ENCODE data around the gene GLIPR1L2. TPM values are rescaled to one million over a fixed set of nuclear protein-coding genes. Genes with fewer than 3 reads are reported as not detected.

The GLIPR1L2 gene
- total RNA-seq, 1 donor from 2014 or later: 0.23 TPM

GRCh38 chr12:75471902-75472890 is 81.3 kb downstream of the GLIPR1L2 start:
- DNase-seq (ENCODE audit: extremely low read depth, low read depth, low spot score): no peak

DNA sequence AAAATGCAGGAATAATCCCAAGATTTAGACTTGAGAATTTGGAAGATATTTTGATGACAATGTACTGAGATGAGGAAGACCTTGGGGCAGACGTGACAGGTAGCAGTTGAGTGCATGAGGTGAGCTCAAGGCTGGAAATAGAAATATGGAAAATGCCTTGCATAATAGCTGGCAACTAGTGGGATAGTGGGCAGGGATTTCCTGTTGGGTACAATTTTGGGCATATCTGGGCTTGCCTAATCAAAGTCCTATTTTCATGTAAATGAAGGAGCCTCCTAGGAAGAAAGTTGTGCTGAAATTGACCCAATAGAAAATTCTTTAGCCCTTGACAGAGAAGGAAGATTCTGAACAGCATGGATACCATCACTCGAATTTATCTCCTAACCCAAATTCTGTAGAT is 83.2 kb downstream of the GLIPR1L2 start:
- no peak for DNase-seq (ENCODE audit: extremely low read depth, low read depth, low spot score)

DNA sequence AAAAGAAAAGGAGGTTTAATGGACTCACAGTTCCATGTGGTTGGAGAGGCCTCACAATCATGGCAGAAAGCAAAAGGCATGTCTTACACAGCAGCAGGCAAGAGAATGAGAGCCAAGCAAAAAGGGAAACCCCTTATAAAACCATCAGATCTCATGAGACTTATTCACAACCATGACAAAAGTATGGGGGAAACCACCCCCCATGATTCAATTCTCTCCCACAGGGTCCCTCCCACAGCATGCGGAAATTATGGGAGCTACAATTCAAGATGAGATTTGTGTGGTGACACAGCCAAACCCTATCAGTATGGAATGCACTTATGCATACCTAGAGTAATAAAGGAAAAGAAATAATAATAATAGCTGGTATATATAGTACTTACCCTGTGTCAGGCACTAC is 85.2 kb downstream of the GLIPR1L2 start:
- no peak for DNase-seq (ENCODE audit: extremely low read depth, low read depth, low spot score)

DNA sequence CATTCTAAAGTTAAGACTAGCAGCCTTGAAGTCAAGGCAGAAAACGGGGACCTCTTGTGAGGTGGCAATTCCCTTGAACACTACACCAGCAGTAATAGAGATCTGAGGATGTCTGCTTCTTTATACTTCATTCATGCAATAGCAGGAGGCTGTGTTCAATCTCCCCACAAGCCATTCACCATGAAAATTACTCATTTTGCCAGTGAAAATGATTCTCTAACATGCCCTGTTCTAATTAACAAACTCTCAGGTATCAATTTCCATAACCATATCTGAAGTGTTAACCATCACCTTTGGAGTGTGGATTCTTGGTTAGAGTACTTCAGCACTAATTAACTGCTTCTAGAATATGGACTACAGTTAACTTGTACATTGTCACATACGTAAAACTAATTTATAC is 86.2 kb downstream of the GLIPR1L2 start:
- no peak for DNase-seq (ENCODE audit: extremely low read depth, low read depth, low spot score)

GRCh38 chr12:75478116-75478794 is 87.4 kb downstream of the GLIPR1L2 start:
- DNase-seq (ENCODE audit: extremely low read depth, low read depth, low spot score): no peak

DNA sequence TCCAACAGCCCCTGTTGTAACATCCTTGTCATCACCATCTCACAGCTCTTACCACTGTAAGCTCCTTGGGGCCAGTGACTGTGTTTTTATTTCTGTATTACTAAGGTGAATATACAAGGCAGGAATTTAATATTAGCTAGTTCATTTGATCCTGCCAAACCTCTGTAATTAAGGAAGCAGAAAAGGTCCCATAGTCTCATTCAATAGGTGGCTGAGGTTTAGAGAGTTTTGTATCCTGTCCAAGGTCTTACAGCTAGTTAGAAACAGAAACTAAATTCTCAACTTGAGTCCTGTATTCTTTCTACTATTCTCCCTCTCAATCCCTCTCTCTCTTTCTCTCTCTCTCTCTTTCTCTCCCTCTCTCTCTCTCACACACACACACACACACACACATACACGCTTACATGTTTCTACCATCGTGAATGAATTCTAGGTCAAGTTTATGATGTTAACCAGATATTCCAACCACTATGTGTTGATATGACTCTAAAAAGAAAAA is 89.1 kb downstream of the GLIPR1L2 start:
- no peak for DNase-seq (ENCODE audit: extremely low read depth, low read depth, low spot score)

DNA sequence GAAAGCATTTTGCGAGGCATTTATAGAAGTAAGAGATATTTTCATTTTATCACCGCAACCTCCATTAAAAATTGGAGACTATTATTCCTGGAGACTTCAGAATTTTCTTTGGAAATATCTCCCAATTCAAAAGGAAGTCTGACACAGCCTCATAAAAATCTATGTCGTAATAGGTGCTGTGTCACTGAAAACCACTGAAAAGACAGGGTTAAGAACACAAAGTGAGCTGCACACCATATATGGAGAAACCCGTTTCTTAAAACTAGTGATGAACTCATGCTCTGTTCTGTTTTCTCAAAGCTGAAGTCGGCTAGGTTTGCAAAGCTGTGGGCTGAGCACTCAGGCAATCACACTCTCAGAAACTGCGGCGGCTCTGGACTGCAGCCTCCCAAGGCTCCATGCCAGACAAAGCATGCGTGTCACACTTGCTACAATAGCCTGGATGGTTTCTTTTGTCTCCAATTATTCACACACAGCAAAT is 89.6 kb downstream of the GLIPR1L2 start, which contains the start of gene GLIPR1:
TSS of gene GLIPR1 (plus strand) at position 287 of the 481 bp plus-strand sequence. CDS start at position 413, 126 bp downstream.
- peak; percentile 89 for DNase-seq (ENCODE audit: extremely low read depth, low read depth, low spot score)

- no peak for DNase-seq (ENCODE audit: extremely low read depth, low read depth, low spot score)
Observed at GRCh38 chr12:75481013-75481705, 90.3 kb downstream of the GLIPR1L2 start.

- DNase-seq (ENCODE audit: extremely low read depth, low read depth, low spot score): no peak
Observed at GRCh38 chr12:75481774-75482173, 90.9 kb downstream of the GLIPR1L2 start.

Other genes starting within 250 kb of the GLIPR1L2 start
- gene KCNC2, start 181.2 kb upstream of the GLIPR1L2 start, total RNA-seq: not detected in 2 replicates
- 2.6 TPM in 1 of 2 replicates, not detected in the other for gene CAPS2, start 60.8 kb upstream of the GLIPR1L2 start, total RNA-seq
- gene GLIPR1L1, start 56.4 kb upstream of the GLIPR1L2 start, total RNA-seq: not detected in 2 replicates
- gene GLIPR1, start 89.7 kb downstream of the GLIPR1L2 start, total RNA-seq: 20.0 and 27.2 TPM in 2 replicates
- 27.0 and 31.0 TPM in 2 replicates for gene KRR1, start 120.5 kb downstream of the GLIPR1L2 start, total RNA-seq

Data from glomerular endothelial cell (primary cell).